ENCODE data around the gene GAL.

GAL gene

GRCh38 chr11:68663482-68664010, 20.8 kb upstream of the GAL start:
- TF ChIP-seq SPI1 (IDR thresholded peaks at IDR 0.05; ENCODE audit: borderline replicate concordance, low read depth) = no peak
- TF ChIP-seq CTCF (IDR thresholded peaks at IDR 0.05; ENCODE audit: insufficient read depth, low read length) = no peak
- no peak for TF ChIP-seq POLR2AphosphoS5 (IDR thresholded peaks at IDR 0.05; ENCODE audit: low read depth)
- TF ChIP-seq REST (IDR thresholded peaks at IDR 0.05; ENCODE audit: insufficient replicate concordance, low read depth) = no peak
- no peak for TF ChIP-seq GABPA (IDR thresholded peaks at IDR 0.05; ENCODE audit: low read depth)
- H3K27ac ChIP-seq (replicated peaks) = no peak overlapping the region
- H3K27me3 ChIP-seq (ENCODE audit: insufficient read depth, poor library complexity, severe bottlenecking) = no peaks in the 10 kb centered on the region

GRCh38 chr11:68664141-68664540, 20.2 kb upstream of the GAL start:
- Histone ChIP-seq H3K27ac (replicated peaks) (no peak overlapping the region), H3K27me3 (ENCODE audit: insufficient read depth, poor library complexity, severe bottlenecking) (no peaks in the 10 kb centered on the region), H3K4me3 (replicated peaks; ENCODE audit: insufficient read depth, low read length) (no peak overlapping the region)
- TF ChIP-seq GABPA (IDR thresholded peaks at IDR 0.05; ENCODE audit: low read depth) (no peak), SPI1 (IDR thresholded peaks at IDR 0.05; ENCODE audit: borderline replicate concordance, low read depth) (no peak), REST (IDR thresholded peaks at IDR 0.05; ENCODE audit: insufficient replicate concordance, low read depth) (no peak), CTCF (IDR thresholded peaks at IDR 0.05; ENCODE audit: insufficient read depth, low read length) (no peak), POLR2AphosphoS5 (IDR thresholded peaks at IDR 0.05; ENCODE audit: low read depth) (no peak)
- no peak for DNase-seq (ENCODE audit: low read depth in 1 of 2, low spot score in 1 of 2)

More at GRCh38 chr11:68663482-68664010, 20.8 kb upstream of the GAL start:
- H3K4me3 ChIP-seq (replicated peaks; ENCODE audit: insufficient read depth, low read length) = no peak overlapping the region
- DNase-seq (ENCODE audit: low read depth in 1 of 2, low spot score in 1 of 2) = no peak

- Histone ChIP-seq H3K4me3 (replicated peaks; ENCODE audit: insufficient read depth, low read length) (no peak overlapping the region), H3K27ac (replicated peaks) (no peak overlapping the region), H3K27me3 (ENCODE audit: insufficient read depth, poor library complexity, severe bottlenecking) (no peaks in the 10 kb centered on the region)
- DNase-seq (ENCODE audit: low read depth in 1 of 2, low spot score in 1 of 2) = no peak
- TF ChIP-seq SPI1 (IDR thresholded peaks at IDR 0.05; ENCODE audit: borderline replicate concordance, low read depth) (no peak), GABPA (IDR thresholded peaks at IDR 0.05; ENCODE audit: low read depth) (no peak), CTCF (IDR thresholded peaks at IDR 0.05; ENCODE audit: insufficient read depth, low read length) (no peak), REST (IDR thresholded peaks at IDR 0.05; ENCODE audit: insufficient replicate concordance, low read depth) (no peak), POLR2AphosphoS5 (IDR thresholded peaks at IDR 0.05; ENCODE audit: low read depth) (no peak)
Observed at GRCh38 chr11:68664906-68665305, 19.4 kb upstream of the GAL start.

All from HL-60 (cell line).